Subcutaneous abdominal adipose tissue (tissue), 5 donors: ENCODE data around the gene PGLYRP2.
"Not testable (repeated sequence)": the region's sequence is repeated elsewhere in the genome, so short reads cannot be mapped to it uniquely, and the experiment has no call there.

Experiments used
- H3K27ac ChIP-seq: one replicate; pipeline ENCODE4 v1.7.0; 2013; ENCODE audit warnings: low read depth, mild to moderate bottlenecking, inconsistent platforms, low read length, moderate library complexity
- H3K27me3 ChIP-seq, 5 donors: one replicate each; pipeline ENCODE4 v1.7.0; 2013; ENCODE audit warnings: low read length in 5 of 5, inconsistent platforms in 1 of 5; ENCODE audit not compliant: control insufficient read depth in 5 of 5, insufficient read depth in 4 of 5
- H3K36me3 ChIP-seq, 5 donors: one replicate each; pipeline ENCODE4 v1.7.0; 2013; ENCODE audit warnings: low read length in 5 of 5; ENCODE audit not compliant: control insufficient read depth in 5 of 5, insufficient read depth in 5 of 5
- H3K4me1 ChIP-seq, 5 donors: one replicate each; pipeline ENCODE4 v1.7.0; 2013; ENCODE audit warnings: low read length in 5 of 5, mild to moderate bottlenecking in 3 of 5, moderate library complexity in 1 of 5; ENCODE audit not compliant: control insufficient read depth in 5 of 5, insufficient read depth in 5 of 5
- H3K4me3 ChIP-seq, 5 donors: one replicate each; pipeline ENCODE4 v1.7.0; 2013; ENCODE audit warnings: low read length in 5 of 5, low read depth in 1 of 5
- H3K9ac ChIP-seq, 5 donors: one replicate each; pipeline ENCODE4 v1.7.0; 2013; ENCODE audit warnings: low read length in 5 of 5, mild to moderate bottlenecking in 4 of 5, moderate library complexity in 3 of 5
- H3K9me3 ChIP-seq, 5 donors: one replicate each; pipeline ENCODE4 v1.7.0; 2013; ENCODE audit warnings: low read length in 5 of 5; ENCODE audit not compliant: control insufficient read depth in 5 of 5
- donor health status: healthy.
- donor health status: healthy.
- donor health status: healthy.
- donor health status: healthy.
- donor health status: healthy.

The PGLYRP2 gene

DNA sequence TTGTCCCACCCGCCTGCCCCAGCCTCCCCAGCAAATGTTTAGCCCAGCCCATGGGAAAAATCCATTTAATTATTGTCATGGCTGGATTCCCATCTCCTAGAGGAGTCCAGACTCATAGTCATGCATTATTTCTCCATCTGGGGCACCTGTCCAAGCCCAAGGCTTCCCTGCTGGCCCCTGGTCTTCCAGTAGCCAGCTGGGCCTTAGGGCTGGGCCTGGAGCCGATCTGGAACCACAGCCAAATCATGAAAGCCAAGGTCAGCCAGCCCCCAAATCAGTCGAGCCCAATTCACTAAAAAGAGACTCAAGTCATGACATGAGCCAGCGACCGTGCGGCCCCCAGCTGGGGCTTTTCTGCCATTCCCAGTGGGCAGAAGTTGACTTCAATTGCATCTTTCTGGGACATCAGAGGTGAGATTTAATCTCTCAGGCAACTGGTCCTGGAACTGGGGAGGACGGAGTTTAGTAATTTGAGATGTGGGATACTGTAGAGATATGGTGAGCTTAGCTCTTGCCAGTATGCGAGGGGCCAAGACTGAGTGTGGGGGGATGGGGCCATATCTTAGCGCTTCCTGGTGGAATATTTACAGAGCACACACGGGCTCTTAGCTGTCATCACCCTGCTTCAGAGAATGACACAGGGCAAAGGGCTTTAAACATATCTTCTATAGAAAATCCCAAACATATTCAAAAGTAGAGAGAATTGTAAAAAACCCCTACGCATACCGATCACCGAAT, 9.4 kb upstream of the PGLYRP2 start:
- Histone ChIP-seq H3K27ac (no peak overlapping the region), H3K27me3 (no peaks in the 10 kb centered on the region), H3K36me3 (no peaks in the 10 kb centered on the region), H3K9me3 (peaks cover 0 to 5% (median 0%) of the 10 kb centered on the region in 5 donors), H3K9ac (peak overlapping the region in 1 of 5 donors; percentile 25), H3K4me1 (peaks cover 0 to 18% (median 10%) of the 10 kb centered on the region in 5 donors), H3K4me3 (no peak overlapping the region)

DNA sequence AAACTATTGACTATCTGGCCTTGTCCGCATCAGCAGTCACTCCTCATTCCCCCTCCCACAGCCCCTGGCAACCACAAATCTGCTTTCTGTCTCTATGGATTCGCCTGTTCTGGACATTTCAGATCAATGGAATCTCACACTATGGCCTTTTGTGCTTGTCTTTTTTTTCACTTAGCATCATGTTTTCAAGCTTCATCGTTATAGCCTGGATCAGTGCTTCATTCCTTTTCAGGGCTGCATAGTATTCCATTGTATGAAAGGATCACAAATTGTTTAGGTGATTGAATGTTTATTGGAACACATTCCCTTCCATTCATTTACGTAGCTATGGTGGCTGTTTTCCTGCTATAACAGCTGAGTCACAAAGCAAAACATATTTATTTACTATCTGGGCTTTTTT, 7.7 kb upstream of the PGLYRP2 start:
- no peaks in the 10 kb centered on the region for H3K36me3 ChIP-seq
- H3K27ac ChIP-seq = no peak overlapping the region
- no peak overlapping the region for H3K4me3 ChIP-seq
- no peak overlapping the region for H3K9ac ChIP-seq
- H3K4me1 ChIP-seq = peaks cover 0 to 18% (median 10%) of the 10 kb centered on the region in 5 donors
- H3K9me3 ChIP-seq = peaks cover 0 to 5% (median 0%) of the 10 kb centered on the region in 5 donors
- no peaks in the 10 kb centered on the region for H3K27me3 ChIP-seq

DNA sequence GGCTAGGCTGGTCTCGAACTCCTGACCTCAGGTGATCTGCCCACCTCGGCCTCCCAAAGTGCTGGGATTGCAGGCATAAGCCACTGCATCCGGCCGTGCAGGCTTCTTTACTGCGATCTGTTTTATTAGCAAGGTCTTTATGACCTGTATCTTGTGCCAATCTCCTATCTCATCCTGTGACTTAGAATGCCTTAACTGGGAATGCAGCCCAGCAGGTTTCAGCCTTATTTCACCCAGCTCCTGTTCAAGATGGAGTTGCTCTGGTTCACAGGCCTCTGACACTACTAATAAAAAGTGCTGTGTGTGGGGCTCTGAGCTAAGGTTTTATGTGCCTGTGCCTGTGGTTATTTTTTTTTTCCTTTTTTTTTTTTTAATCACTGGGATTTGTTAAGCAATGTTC, 6.5 kb upstream of the PGLYRP2 start:
- not testable (repeated sequence) for H3K4me3 ChIP-seq, H3K9ac ChIP-seq, H3K36me3 ChIP-seq, H3K27me3 ChIP-seq, H3K9me3 ChIP-seq, H3K27ac ChIP-seq
- H3K4me1 ChIP-seq = peaks cover 0 to 18% (median 10%) of the 10 kb centered on the region in 5 donors

DNA sequence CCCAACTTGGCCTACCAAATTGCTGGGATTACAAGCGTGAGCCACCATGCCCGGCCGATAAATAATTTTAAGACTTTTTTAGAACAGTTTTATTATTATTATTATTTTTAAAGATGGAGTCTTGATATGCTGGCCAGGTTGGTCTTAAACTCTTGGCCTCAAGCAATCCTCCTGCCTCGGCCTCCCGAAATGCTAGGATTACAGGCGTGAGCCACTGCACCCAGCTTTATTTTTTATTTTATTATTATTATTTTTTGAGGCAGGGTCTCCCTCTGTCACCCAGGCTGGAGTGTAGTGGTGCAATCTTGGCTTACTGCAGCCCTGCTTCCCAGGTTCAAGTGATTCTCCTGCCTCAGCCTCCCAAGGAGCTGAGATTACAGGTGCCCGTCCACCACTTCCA, 1.7 kb upstream of the PGLYRP2 start:
- not testable (repeated sequence) for H3K27ac ChIP-seq, H3K9ac ChIP-seq, H3K9me3 ChIP-seq, H3K4me3 ChIP-seq, H3K27me3 ChIP-seq, H3K36me3 ChIP-seq
- peaks cover 0 to 11% (median 5%) of the 10 kb centered on the region in 5 donors for H3K4me1 ChIP-seq

- H3K27me3 ChIP-seq = peaks cover 0 to 3% (median 0%) of the 10 kb centered on the region in 5 donors
- H3K27ac ChIP-seq = no peak overlapping the region
- peaks cover 0 to 6% (median 4%) of the 10 kb centered on the region in 5 donors for H3K9me3 ChIP-seq
- no peak overlapping the region for H3K9ac ChIP-seq
- no peaks in the 10 kb centered on the region for H3K36me3 ChIP-seq
- H3K4me3 ChIP-seq = no peak overlapping the region
- H3K4me1 ChIP-seq = peaks cover 0 to 9% (median 5%) of the 10 kb centered on the region in 5 donors
Measured at GRCh38 chr19:15476325-15476724, 3.0 kb downstream of the PGLYRP2 start.

DNA sequence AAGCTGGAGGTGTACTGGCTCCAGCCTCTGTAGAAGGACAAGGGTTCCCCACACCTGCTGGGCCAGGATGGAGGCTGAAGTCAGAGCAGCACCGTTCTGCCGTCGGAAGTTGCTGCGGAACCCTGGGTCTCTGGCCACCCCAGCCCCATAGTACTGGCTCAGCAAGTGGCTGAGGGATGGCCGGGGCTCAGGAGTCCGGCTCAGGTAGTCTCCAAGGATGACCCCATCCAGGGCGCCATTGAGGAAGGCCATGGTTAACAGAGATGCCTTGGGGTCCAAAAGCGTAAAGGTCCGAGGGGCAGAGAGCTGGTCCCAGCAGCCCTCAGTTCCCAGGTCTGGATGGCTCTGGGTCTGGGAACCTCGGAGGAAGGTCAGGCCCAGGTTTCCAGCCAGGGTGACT, 3.7 kb downstream of the PGLYRP2 start:
- H3K36me3 ChIP-seq = no peaks in the 10 kb centered on the region
- peaks cover 0 to 9% (median 5%) of the 10 kb centered on the region in 5 donors for H3K4me1 ChIP-seq
- H3K27me3 ChIP-seq = peaks cover 0 to 3% (median 0%) of the 10 kb centered on the region in 5 donors
- no peak overlapping the region for H3K9ac ChIP-seq
- H3K9me3 ChIP-seq = peaks cover 0 to 6% (median 4%) of the 10 kb centered on the region in 5 donors
- H3K4me3 ChIP-seq = no peak overlapping the region
- no peak overlapping the region for H3K27ac ChIP-seq

DNA sequence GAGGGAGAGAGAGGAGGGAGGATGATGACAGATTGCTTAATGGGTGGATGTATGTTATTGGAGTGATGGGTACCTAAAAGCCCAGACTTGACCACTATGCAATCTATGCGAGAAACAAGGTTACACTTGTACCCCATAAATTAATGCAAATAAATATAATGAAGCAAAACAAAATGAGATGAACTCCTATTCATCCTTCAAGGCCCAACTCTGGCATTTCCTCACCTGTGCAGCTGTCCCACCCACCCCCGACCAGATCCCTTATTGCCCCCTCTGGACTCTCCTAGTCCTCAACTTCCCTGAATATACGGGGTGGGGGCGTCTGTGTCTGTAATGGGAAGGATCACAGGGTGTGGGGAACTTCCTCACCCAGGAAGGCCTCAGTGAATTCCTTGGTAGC, 4.1 kb downstream of the PGLYRP2 start:
- Histone ChIP-seq H3K9ac (no peak overlapping the region), H3K27ac (no peak overlapping the region), H3K9me3 (peaks cover 0 to 6% (median 4%) of the 10 kb centered on the region in 5 donors), H3K36me3 (no peaks in the 10 kb centered on the region), H3K4me3 (no peak overlapping the region), H3K4me1 (peaks cover 0 to 8% (median 5%) of the 10 kb centered on the region in 5 donors), H3K27me3 (peaks cover 0 to 3% (median 0%) of the 10 kb centered on the region in 5 donors)

GRCh38 chr19:15473821-15474220, 5.5 kb downstream of the PGLYRP2 start:
- H3K9ac ChIP-seq, H3K9me3 ChIP-seq, H3K27ac ChIP-seq, H3K4me3 ChIP-seq, H3K36me3 ChIP-seq: not testable (repeated sequence)
- H3K27me3 ChIP-seq = peaks cover 7 to 14% (median 11%) of the 10 kb centered on the region in 5 donors
- H3K4me1 ChIP-seq = peaks cover 0 to 14% (median 12%) of the 10 kb centered on the region in 5 donors

GRCh38 chr19:15471639-15472101, 7.6 kb downstream of the PGLYRP2 start:
- no peak overlapping the region for H3K4me3 ChIP-seq
- no peak overlapping the region for H3K27ac ChIP-seq
- peaks cover 9 to 20% (median 16%) of the 10 kb centered on the region in 5 donors for H3K27me3 ChIP-seq
- H3K9ac ChIP-seq = peak overlapping the region in 1 of 5 donors; percentile 11
- H3K9me3 ChIP-seq = peaks cover 0 to 6% (median 4%) of the 10 kb centered on the region in 5 donors
- H3K4me1 ChIP-seq = peaks cover 0 to 20% (median 15%) of the 10 kb centered on the region in 5 donors
- no peaks in the 10 kb centered on the region for H3K36me3 ChIP-seq

DNA sequence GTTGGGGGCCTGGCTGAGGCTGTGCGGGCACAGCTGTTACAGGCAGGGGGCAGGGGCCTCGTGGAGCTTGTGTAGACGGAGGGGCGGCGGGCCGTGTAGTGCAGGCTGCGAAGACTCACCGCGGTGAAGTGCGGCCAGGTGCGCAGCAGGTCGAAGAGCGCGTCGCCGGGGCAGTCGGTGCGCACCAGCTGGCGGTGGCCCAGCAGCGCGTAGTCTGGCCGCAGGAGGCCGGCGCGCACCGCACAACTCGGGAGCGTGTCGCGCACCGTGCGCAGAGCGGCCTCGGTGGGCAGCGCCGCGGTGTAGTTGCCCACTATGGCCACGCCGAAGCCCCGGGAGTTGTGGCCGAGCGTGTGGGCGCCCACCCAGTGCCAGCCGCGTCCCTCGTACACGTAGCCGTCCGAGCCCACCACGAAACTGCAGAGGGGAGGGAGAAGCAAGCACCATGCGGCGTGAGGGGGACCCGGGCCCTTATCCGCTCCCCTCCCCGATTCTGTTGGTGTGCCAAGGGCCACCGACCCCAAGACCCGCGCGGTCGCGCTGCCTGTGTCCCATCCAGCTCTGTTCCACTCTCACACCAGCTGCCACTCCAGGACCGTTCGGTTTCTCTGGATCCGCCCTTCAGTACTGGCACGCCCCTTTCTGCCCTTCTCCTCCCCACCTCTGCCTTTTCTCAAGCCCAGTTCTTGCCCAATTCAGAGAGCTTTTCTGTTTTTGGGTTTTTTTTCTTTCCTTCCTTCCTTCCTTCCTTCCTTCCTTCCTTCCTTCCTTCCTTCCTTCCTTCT, 9.6 kb downstream of the PGLYRP2 start:
- peaks cover 0 to 24% (median 17%) of the 10 kb centered on the region in 5 donors for H3K4me1 ChIP-seq
- H3K9me3 ChIP-seq = no peaks in the 10 kb centered on the region
- peak overlapping the region in 1 of 5 donors; percentile 59 for H3K9ac ChIP-seq
- no peak overlapping the region for H3K27ac ChIP-seq
- no peaks in the 10 kb centered on the region for H3K36me3 ChIP-seq
- peak overlapping the region in 4 of 5 donors; percentile 48 to 67 (median 58) for H3K4me3 ChIP-seq
- peaks cover 9 to 20% (median 16%) of the 10 kb centered on the region in 5 donors for H3K27me3 ChIP-seq
